K562 (cell line): ENCODE results near the gene TUBG2. TPM values are rescaled to one million over a fixed set of nuclear protein-coding genes. Genes with fewer than 3 reads are reported as not detected.

ENCODE experiments used
- ATAC-seq: fragments of 200-7000 bp; cut with Tn5 transposase; 3 replicates; pipeline ENCODE4 v1.9.1; 2020; ENCODE audit warnings: moderate library complexity
- BruUV-seq: library from RNA; stranded (reverse); fragments of 400-500 nt; replicated peaks from 2 replicates; lab custom pipeline; 2021; lab: Mats Ljungman, UMichigan
- CTCF ChIA-PET: fragments of 300-600 bp; formaldehyde crosslinking; extraction: SDS; loops from one replicate; lab custom pipeline; 2021; ENCODE audit warnings: low intra/inter-chr PET ratio; lab: Yijun Ruan, JAX
- POLR2A ChIA-PET: fragments of 300-600, 350-650 bp; sonication (Branson Sonifier 250); formaldehyde crosslinking; extraction: SDS; loops from one replicate; lab custom pipeline; 2021; ENCODE audit warnings: antibody characterized with exemption, inconsistent platforms; lab: Yijun Ruan, JAX
- DNase-seq, 4 experiments: peaks; one replicate each; pipeline versions ENCODE4 v3.0.0 to v3.0.0-alpha.2; 2011 to 2018; ENCODE audit warnings: low spot score in 3 of 4, mixed read lengths in 3 of 4; ENCODE audit errors: extremely low read depth in 1 of 4
- FAIRE-seq: peaks from 2 replicates; lab custom pipeline; 2011; peaks lifted over from hg19 to GRCh38; lab: Jason Lieb, UNC
- H2AFZ ChIP-seq: 2 replicates; pipeline ENCODE4 v1.6.0; 2011; ENCODE audit warnings: low read depth, low read length, control low read depth, inconsistent platforms
- H3K27ac ChIP-seq: fragments of 200-600 bp; 3 replicates; pipeline ENCODE4 v1.8.0; 2011; ENCODE audit warnings: low read depth, mild to moderate bottlenecking, control low read depth, inconsistent platforms, low read length, moderate library complexity, mixed read lengths; ENCODE audit errors: extremely low read depth
- H3K27me3 ChIP-seq, 2 experiments: fragments of 300-600 bp in 1 of 2; 2 replicates in 1 of 2; 3 replicates in 1 of 2; pipeline versions ENCODE4 v1.6.0 to v1.8.0; 2011; ENCODE audit warnings: inconsistent platforms in 2 of 2, low read length in 2 of 2, mild to moderate bottlenecking in 1 of 2, mixed read lengths in 1 of 2, moderate library complexity in 1 of 2; ENCODE audit not compliant: control insufficient read depth in 2 of 2, insufficient read depth in 2 of 2
- H3K36me3 ChIP-seq: fragments of 300-600 bp; 3 replicates; pipeline ENCODE4 v1.8.0; 2011; ENCODE audit warnings: mild to moderate bottlenecking, low read length, inconsistent platforms; ENCODE audit not compliant: control insufficient read depth, insufficient read depth
- H3K4me1 ChIP-seq, 2 experiments: fragments of 200-600 bp in 1 of 2; replicated peaks in 1 of 2; 2 replicates in 1 of 2; 3 replicates in 1 of 2; pipeline versions ENCODE4 v1.5.1 to v1.8.0; 2011; ENCODE audit warnings: inconsistent platforms in 2 of 2, low read length in 2 of 2, mild to moderate bottlenecking in 1 of 2, mixed read lengths in 1 of 2, moderate library complexity in 1 of 2; ENCODE audit not compliant: control insufficient read depth in 2 of 2, insufficient read depth in 2 of 2
- H3K4me2 ChIP-seq: 2 replicates; pipeline ENCODE4 v1.6.1; 2011; ENCODE audit warnings: low read length, control low read depth, inconsistent platforms, mixed read lengths; ENCODE audit not compliant: insufficient read depth
- H3K4me3 ChIP-seq: fragments of 200-600 bp; sonication (generic), shearing (Covaris generic); 2 replicates; pipeline ENCODE4 v1.5.1; 2016; ENCODE audit warnings: control low read depth, inconsistent platforms
- H3K79me2 ChIP-seq: fragments of 200-600 bp; 3 replicates; pipeline ENCODE4 v1.8.0; 2011; ENCODE audit warnings: low read length, inconsistent platforms; ENCODE audit not compliant: control insufficient read depth, insufficient read depth
- H3K9ac ChIP-seq, 2 experiments: 2 replicates each; pipeline versions ENCODE4 v1.6.0 to v1.6.1; 2011; ENCODE audit warnings: low read depth in 2 of 2, low read length in 2 of 2, control low read depth in 1 of 2, inconsistent platforms in 1 of 2, mild to moderate bottlenecking in 1 of 2, mixed read lengths in 1 of 2; ENCODE audit not compliant: insufficient read depth in 1 of 2
- H3K9me1 ChIP-seq: one replicate; pipeline ENCODE4 v1.6.0; 2011; ENCODE audit warnings: inconsistent platforms, mild to moderate bottlenecking, low read length, moderate library complexity; ENCODE audit not compliant: control insufficient read depth, insufficient read depth
- H3K9me3 ChIP-seq: replicated peaks from 2 replicates; pipeline ENCODE4 v1.5.1; 2011; ENCODE audit warnings: low read depth, low read length, inconsistent platforms; ENCODE audit not compliant: control insufficient read depth, insufficient read depth
- H4K20me1 ChIP-seq: replicated peaks from 2 replicates; pipeline ENCODE4 v1.6.1; 2011; ENCODE audit warnings: low read length, inconsistent platforms, mixed read lengths; ENCODE audit not compliant: control insufficient read depth, insufficient read depth
- MTA2 ChIP-seq: fragments of 450-650 bp; IDR thresholded peaks from 2 replicates; pipeline ENCODE4 v1.6.1; 2016; ENCODE audit warnings: low read depth
- NRF1 ChIP-seq, 2 experiments: fragments of 450-650 bp; IDR thresholded peaks in 1 of 2; conservative IDR thresholded peaks in 1 of 2; 2 replicates each; pipeline ENCODE4 v1.6.1; 2014; ENCODE audit warnings: mild to moderate bottlenecking in 2 of 2
- RBFOX2 ChIP-seq: fragments of 200-400 bp; formaldehyde crosslinking; IDR thresholded peaks from 2 replicates; pipeline ENCODE4 v1.6.1; 2017; ENCODE audit warnings: low read depth, mild to moderate bottlenecking, low read length, moderate library complexity
- ZBTB33 ChIP-seq: sonication (generic); formaldehyde crosslinking; IDR thresholded peaks from 2 replicates; pipeline ENCODE4 v1.8.1; 2023; ENCODE audit warnings: mild to moderate bottlenecking, missing genetic modification reagents
- WGBS: fragments of 100-300 bp; shearing (Covaris generic); methylation state at CpG from one replicate; pipeline ENCODE4 v1.1.6; 2016; ENCODE audit warnings: low coverage, mixed read lengths; ENCODE audit not compliant: insufficient coverage; ENCODE audit errors: missing lambda C conversion rate; 5-methylcytosine and 5-hydroxymethylcytosine counted together
- in situ Hi-C: fragments of 300-500 bp; cut with MboI; formaldehyde crosslinking; loops from 4 replicates; pipeline ENCODE4 v1.15.0; 2018; ENCODE audit warnings: inconsistent platforms, mixed read lengths
- intact Hi-C: fragments of 100-400 bp; cut with micrococcal nuclease; formaldehyde crosslinking; loops from 2 replicates; pipeline ENCODE4 v1.14.2; 2022
- polyA plus RNA-seq, 8 experiments: library from polyadenylated mRNA; depleted of rRNA in 4 of 8; stranded (reverse) in 5 of 8; unstranded in 3 of 8; fragments of >200 nt; fragmentation: Nextera tagmentation in 2 of 8; fragmentation: Illumina TruSeq in 1 of 8; extraction: Ambion mirVana in 2 of 8; extraction: Trizol in 1 of 8; gene quantifications; 2 replicates each; pipeline versions ENCODE4 v1.2.1 to v1.2.3, GENCODE V29; 2011 to 2014; ENCODE audit warnings: inconsistent platforms in 1 of 8, missing spikeins in 1 of 8
- total RNA-seq, 7 experiments: library from RNA; depleted of rRNA in 6 of 7; stranded (reverse); fragments of >200 nt in 6 of 7; fragmentation: Illumina TruSeq in 2 of 7; extraction: Trizol in 2 of 7; gene quantifications; 2 replicates each; pipeline versions ENCODE4 v1.2.1 to v1.2.3, GENCODE V29; 2011 to 2021; ENCODE audit warnings: low replicate concordance in 1 of 7

Gene TUBG2
- total and polyA plus RNA-seq, 9 of the 15 experiments (the other 6 are each of a cell fraction or from before 2014, with no cell fraction given): 0.09 to 0.80 (median 0.24) TPM; not detected in 2

- no peak for ATAC-seq
- in situ Hi-C loops: no loop called here
- H3K4me2 ChIP-seq: no peak overlapping the region
Measured at GRCh38 chr17:42682722-42683403, 23.8 kb downstream of the TUBG2 start.

More at GRCh38 chr17:42682722-42683403, 23.8 kb downstream of the TUBG2 start:
- no peaks in the 10 kb centered on the region for H3K9me1 ChIP-seq
- WGBS: 63% methylated on average over 15 of the region's 34 CpGs
- TF ChIP-seq RBFOX2 (0 out of 2 replicates have a peak, but pooled peaks have one; percentile 19), NRF1 (conservative IDR thresholded peaks at IDR 0.05 in 1 of 2, IDR thresholded peaks at IDR 0.05 in 1 of 2) (peak in 1 of 2 experiments; percentile 9; a peak in 1 of 4 replicates), ZBTB33 (CRISPR knock-in tag) (peak; percentile 40; the same call in 1 of the 2 replicates), MTA2 (no peak)
- H2AFZ ChIP-seq: no peak overlapping the region
- no peak for DNase-seq
- no peaks in the 10 kb centered on the region for H3K9me3 ChIP-seq
- no peak overlapping the region for H3K4me3 ChIP-seq
- intact Hi-C loops: no loop called here
- no peaks in the 10 kb centered on the region for H3K36me3 ChIP-seq
- no peak for FAIRE-seq
- CTCF ChIA-PET: no interaction called here
- POLR2A ChIA-PET: interaction anchor here (1.0 kb wide), 3 partner anchors 9 to 90 kb away, joined by 4 to 5 read pairs (median 4); partner anchors contain the start of gene VPS25
- no TSS peak for BruUV-seq
- 0 out of 4 replicates have a peak overlapping the region, but pooled peaks of 1 of the 2 experiments have one; percentile 29 for H3K9ac ChIP-seq
- H3K4me1 ChIP-seq: peaks cover 22 to 74% of the 10 kb centered on the region in 2 experiments
- H3K27ac ChIP-seq: no peak overlapping the region
- no peaks in the 10 kb centered on the region for H3K27me3 ChIP-seq
- no peaks in the 10 kb centered on the region for H4K20me1 ChIP-seq
- H3K79me2 ChIP-seq: peaks cover 5% of the 10 kb centered on the region; the same call in 2 of the 3 replicates
